HFFc6 (cell line): ENCODE results near the gene PKD2L1. TPM values are rescaled to one million over a fixed set of nuclear protein-coding genes. Genes with fewer than 3 reads are reported as not detected.

Source experiments
- DNase-seq: peaks from one replicate; pipeline ENCODE4 v3.0.0-alpha.2; 2018
- H3K27ac Mint-ChIP-seq: 2 replicates; pipeline ENCODE4 v1.8.0; 2020; ENCODE audit warnings: mild to moderate bottlenecking, mixed read lengths
- H3K27me3 Mint-ChIP-seq: 2 replicates; pipeline ENCODE4 v1.8.0; 2021; ENCODE audit warnings: mild to moderate bottlenecking, moderate library complexity, mixed read lengths; ENCODE audit not compliant: insufficient read depth
- H3K36me3 Mint-ChIP-seq: 2 replicates; pipeline ENCODE4 v1.8.0; 2021; ENCODE audit warnings: low read depth, mixed read lengths
- H3K4me1 Mint-ChIP-seq: 2 replicates; pipeline ENCODE4 v1.8.0; 2020; ENCODE audit warnings: low read depth, mixed read lengths
- H3K4me3 Mint-ChIP-seq: 2 replicates; pipeline ENCODE4 v1.8.0; 2020; ENCODE audit warnings: mild to moderate bottlenecking, moderate library complexity, mixed read lengths
- H3K9me3 Mint-ChIP-seq: 2 replicates; pipeline ENCODE4 v1.8.0; 2020; ENCODE audit warnings: mild to moderate bottlenecking, mixed read lengths
- CTCF ChIP-seq: fragments of 200-600 bp; sonication (generic); IDR thresholded peaks from 2 replicates; pipeline ENCODE4 v1.5.0; 2021; ENCODE audit warnings: antibody characterized with exemption, mild to moderate bottlenecking
- total RNA-seq, 6 experiments: library from RNA; stranded (reverse); fragmentation: NEBNext Ultra II Directional; extraction: Animal tissue kit (Norgen Biotek cat#: 25700); gene quantifications; 2 replicates in 1 of 6; 3 replicates in 5 of 6; pipeline ENCODE4 v1.2.3, GENCODE V29; 2021

The PKD2L1 gene
- total RNA-seq, 6 experiments from 2014 or later, result not detected

- peaks cover 17% of the 10 kb centered on the region for H3K4me1 Mint-ChIP-seq
- H3K27me3 Mint-ChIP-seq, result no peaks in the 10 kb centered on the region
- no peaks in the 10 kb centered on the region for H3K9me3 Mint-ChIP-seq
- H3K27ac Mint-ChIP-seq, result no peak overlapping the region
- no peak overlapping the region for H3K4me3 Mint-ChIP-seq
- no peak for TF ChIP-seq CTCF
- DNase-seq, result no peak
- no peaks in the 10 kb centered on the region for H3K36me3 Mint-ChIP-seq
Measured at GRCh38 chr10:100372415-100373297, 42.6 kb upstream of the PKD2L1 start.

GRCh38 chr10:100371482-100372027 is 41.5 kb upstream of the PKD2L1 start:
- Mint-ChIP-seq H3K4me3 (peak overlapping the region; percentile 81), H3K27ac (peak overlapping the region; percentile 94), H3K4me1 (peaks cover 17% of the 10 kb centered on the region), H3K27me3 (no peaks in the 10 kb centered on the region), H3K9me3 (no peaks in the 10 kb centered on the region), H3K36me3 (no peaks in the 10 kb centered on the region)
- no peak for TF ChIP-seq CTCF
- DNase-seq, result no peak

GRCh38 chr10:100370714-100371481 is 40.9 kb upstream of the PKD2L1 start:
- peak; percentile 72 for DNase-seq
- TF ChIP-seq CTCF, result no peak
- Mint-ChIP-seq H3K4me3 (peak overlapping the region; percentile 81), H3K27me3 (no peaks in the 10 kb centered on the region), H3K4me1 (peaks cover 17% of the 10 kb centered on the region), H3K9me3 (no peaks in the 10 kb centered on the region), H3K36me3 (no peaks in the 10 kb centered on the region), H3K27ac (peak overlapping the region; percentile 94)

- Mint-ChIP-seq H3K4me3 (no peak overlapping the region), H3K36me3 (no peaks in the 10 kb centered on the region)
Measured at GRCh38 chr10:100368721-100369120, 38.7 kb upstream of the PKD2L1 start.

More at GRCh38 chr10:100368721-100369120, 38.7 kb upstream of the PKD2L1 start:
- H3K9me3 Mint-ChIP-seq, result no peaks in the 10 kb centered on the region
- no peak for DNase-seq
- no peak overlapping the region for H3K27ac Mint-ChIP-seq
- no peaks in the 10 kb centered on the region; the same call in 1 of the 2 replicates for H3K27me3 Mint-ChIP-seq
- peaks cover 28% of the 10 kb centered on the region for H3K4me1 Mint-ChIP-seq
- no peak for TF ChIP-seq CTCF
